ENCODE results near the gene UBE2F.

The UBE2F gene

GRCh38 chr2:238015705-238016104, 48.9 kb downstream of the UBE2F start:
- no peak overlapping the region for H3K9ac ChIP-seq (ENCODE audit: low read depth, low read length)
- no peak overlapping the region for H3K4me3 ChIP-seq (ENCODE audit: low read depth in 1 of 2, low read length in 2 of 2)
- no peaks in the 10 kb centered on the region for H3K27me3 ChIP-seq (ENCODE audit: insufficient read depth, low read length, poor library complexity)
- DNase-seq (no peak), ATAC-seq (ENCODE audit: insufficient read depth, low read depth) (no peak)
- no peaks in the 10 kb centered on the region for H3K9me3 ChIP-seq (ENCODE audit: insufficient read depth, low read length, severe bottlenecking)
- no peak overlapping the region for H3K27ac ChIP-seq (ENCODE audit: low read length)
- no peak overlapping the region for H2AFZ ChIP-seq (ENCODE audit: low read depth, low read length)
- no peaks in the 10 kb centered on the region for H3K79me2 ChIP-seq (ENCODE audit: insufficient read depth, low read length)
- no peak overlapping the region for H3K4me2 ChIP-seq (ENCODE audit: insufficient read depth, low read length)
- no peaks in the 10 kb centered on the region for H3K36me3 ChIP-seq (ENCODE audit: insufficient read depth, low read length)
- no peaks in the 10 kb centered on the region for H3K4me1 ChIP-seq (ENCODE audit: insufficient read depth, low read length)
- TF ChIP-seq CTCF (IDR thresholded peaks at IDR 0.05; ENCODE audit: borderline replicate concordance, extremely low read depth, low read length, poor library complexity, severe bottlenecking) (peak; percentile 16), EZH2 (IDR thresholded peaks at IDR 0.05; ENCODE audit: borderline replicate concordance, low read depth, low read length, severe bottlenecking) (no peak)
- H4K20me1 ChIP-seq (ENCODE audit: insufficient read depth, low read length) = no peaks in the 10 kb centered on the region

- Histone ChIP-seq H3K4me3 (ENCODE audit: low read depth in 1 of 2, low read length in 2 of 2) (no peak overlapping the region), H3K79me2 (ENCODE audit: insufficient read depth, low read length) (no peaks in the 10 kb centered on the region), H3K27ac (ENCODE audit: low read length) (no peak overlapping the region), H3K27me3 (ENCODE audit: insufficient read depth, low read length, poor library complexity) (no peaks in the 10 kb centered on the region), H2AFZ (ENCODE audit: low read depth, low read length) (no peak overlapping the region), H3K36me3 (ENCODE audit: insufficient read depth, low read length) (no peaks in the 10 kb centered on the region), H3K4me2 (ENCODE audit: insufficient read depth, low read length) (no peak overlapping the region), H3K9me3 (ENCODE audit: insufficient read depth, low read length, severe bottlenecking) (no peaks in the 10 kb centered on the region), H4K20me1 (ENCODE audit: insufficient read depth, low read length) (no peaks in the 10 kb centered on the region), H3K4me1 (ENCODE audit: insufficient read depth, low read length) (no peaks in the 10 kb centered on the region), H3K9ac (ENCODE audit: low read depth, low read length) (no peak overlapping the region)
- TF ChIP-seq EZH2 (IDR thresholded peaks at IDR 0.05; ENCODE audit: borderline replicate concordance, low read depth, low read length, severe bottlenecking) = no peak
- TF ChIP-seq CTCF (IDR thresholded peaks at IDR 0.05; ENCODE audit: borderline replicate concordance, extremely low read depth, low read length, poor library complexity, severe bottlenecking) = no peak
- no peak for ATAC-seq (ENCODE audit: insufficient read depth, low read depth)
- no peak for DNase-seq
Measured at GRCh38 chr2:238016526-238016925, 49.7 kb downstream of the UBE2F start.

- ATAC-seq (ENCODE audit: insufficient read depth, low read depth) = no peak
Measured at GRCh38 chr2:238019962-238020361, 53.1 kb downstream of the UBE2F start.

More at GRCh38 chr2:238019962-238020361, 53.1 kb downstream of the UBE2F start:
- H3K4me2 ChIP-seq (ENCODE audit: insufficient read depth, low read length) = no peak overlapping the region
- no peaks in the 10 kb centered on the region for H3K27me3 ChIP-seq (ENCODE audit: insufficient read depth, low read length, poor library complexity)
- H3K79me2 ChIP-seq (ENCODE audit: insufficient read depth, low read length) = no peaks in the 10 kb centered on the region
- H2AFZ ChIP-seq (ENCODE audit: low read depth, low read length) = no peak overlapping the region
- TF ChIP-seq EZH2 (IDR thresholded peaks at IDR 0.05; ENCODE audit: borderline replicate concordance, low read depth, low read length, severe bottlenecking) (no peak), CTCF (IDR thresholded peaks at IDR 0.05; ENCODE audit: borderline replicate concordance, extremely low read depth, low read length, poor library complexity, severe bottlenecking) (no peak)
- no peaks in the 10 kb centered on the region for H3K36me3 ChIP-seq (ENCODE audit: insufficient read depth, low read length)
- H3K4me1 ChIP-seq (ENCODE audit: insufficient read depth, low read length) = no peaks in the 10 kb centered on the region
- H3K4me3 ChIP-seq (ENCODE audit: low read depth in 1 of 2, low read length in 2 of 2) = no peak overlapping the region
- H3K9ac ChIP-seq (ENCODE audit: low read depth, low read length) = no peak overlapping the region
- no peaks in the 10 kb centered on the region for H3K9me3 ChIP-seq (ENCODE audit: insufficient read depth, low read length, severe bottlenecking)
- H4K20me1 ChIP-seq (ENCODE audit: insufficient read depth, low read length) = no peaks in the 10 kb centered on the region
- H3K27ac ChIP-seq (ENCODE audit: low read length) = no peak overlapping the region
- DNase-seq = no peak

All from DND-41 (cell line).